KBM-7 (cell line): ENCODE data around the gene LACTB.

ENCODE experiments used
- DNase-seq: peaks from one replicate; pipeline ENCODE4 v3.0.0-alpha.2; 2015
- in situ Hi-C: fragments of 300-500 bp; cut with MboI; formaldehyde crosslinking; loops from 2 replicates; pipeline ENCODE4 v1.14.3; 2020; ENCODE audit warnings: low sequenced_read_pairs, low pct_unique_long_range_greater_than_20kb, mixed read lengths

The LACTB gene

GRCh38 chr15:63157891-63158431, 36.3 kb downstream of the LACTB start:
- DNase-seq, result peak; percentile 79
- in situ Hi-C loops, result no loop called here

GRCh38 chr15:63160638-63161037, 39.0 kb downstream of the LACTB start:
- DNase-seq, result no peak
- in situ Hi-C loops, result no loop called here

- in situ Hi-C loops, result no loop called here
- no peak for DNase-seq
Observed at GRCh38 chr15:63163217-63163616, 41.6 kb downstream of the LACTB start.

GRCh38 chr15:63165166-63165859, 43.7 kb downstream of the LACTB start:
- no peak for DNase-seq
- in situ Hi-C loops, result no loop called here

- peak; percentile 64 for DNase-seq
- in situ Hi-C loops, result no loop called here
Observed at GRCh38 chr15:63166219-63166618, 44.6 kb downstream of the LACTB start.

- no peak for DNase-seq
Observed at GRCh38 chr15:63169788-63170187, 48.1 kb downstream of the LACTB start.

GRCh38 chr15:63172376-63172775, 50.7 kb downstream of the LACTB start:
- no peak for DNase-seq
- in situ Hi-C loops, result no loop called here

More at GRCh38 chr15:63169788-63170187, 48.1 kb downstream of the LACTB start:
- in situ Hi-C loops, result no loop called here

GRCh38 chr15:63172851-63173451, 51.3 kb downstream of the LACTB start:
- in situ Hi-C loops, result no loop called here
- DNase-seq, result no peak

GRCh38 chr15:63176302-63176701, 54.6 kb downstream of the LACTB start:
- no peak for DNase-seq
- in situ Hi-C loops, result no loop called here

- in situ Hi-C loops, result no loop called here
- DNase-seq, result no peak
Observed at GRCh38 chr15:63178034-63178433, 56.4 kb downstream of the LACTB start.

GRCh38 chr15:63180746-63181145, 59.1 kb downstream of the LACTB start:
- no peak for DNase-seq
- in situ Hi-C loops, result no loop called here

- in situ Hi-C loops, result no loop called here
- no peak for DNase-seq
Observed at GRCh38 chr15:63181648-63182047, 60.0 kb downstream of the LACTB start.

- in situ Hi-C loops, result no loop called here
- DNase-seq, result no peak
Observed at GRCh38 chr15:63185206-63185605, 63.5 kb downstream of the LACTB start.

- in situ Hi-C loops, result no loop called here
- no peak for DNase-seq
Observed at GRCh38 chr15:63186065-63186464, 64.4 kb downstream of the LACTB start.

- no peak for DNase-seq
- in situ Hi-C loops, result no loop called here
Observed at GRCh38 chr15:63187589-63188226, 66.0 kb downstream of the LACTB start.

- in situ Hi-C loops, result no loop called here
- no peak for DNase-seq
Observed at GRCh38 chr15:63188247-63188925, 66.7 kb downstream of the LACTB start.

GRCh38 chr15:63188926-63189871, 67.5 kb downstream of the LACTB start, which contains the start of gene RAB8B:
RAB8B (plus strand) TSS chr15:63189606; CDS start chr15:63189625, 19 bp downstream.
- peak; percentile 97 for DNase-seq
- in situ Hi-C loops, result no loop called here

- peak; percentile 81 for DNase-seq
- in situ Hi-C loops, result no loop called here
Observed at GRCh38 chr15:63189941-63190768, 68.5 kb downstream of the LACTB start.
